HEK293T (cell line): ENCODE measurements around the gene PTPRE.

ENCODE experiments used
- ELF4 ChIP-seq: fragments of 450-650 bp; IDR thresholded peaks from 2 replicates; pipeline ENCODE4 v1.6.1; 2017; ENCODE audit warnings: antibody characterized with exemption
- FOXM1 ChIP-seq: fragments of 450-650 bp; IDR thresholded peaks from 2 replicates; pipeline ENCODE4 v1.6.1; 2017; ENCODE audit warnings: mild to moderate bottlenecking, borderline replicate concordance
- L3MBTL2 ChIP-seq: fragments of 450-650 bp; conservative IDR thresholded peaks from 2 replicates; pipeline ENCODE4 v1.6.1; 2016; ENCODE audit warnings: mild to moderate bottlenecking
- LEF1 ChIP-seq: fragments of 450-650 bp; IDR thresholded peaks from 2 replicates; pipeline ENCODE4 v1.6.1; 2017; ENCODE audit warnings: mild to moderate bottlenecking, borderline replicate concordance
- NFRKB ChIP-seq: fragments of 450-650 bp; IDR thresholded peaks from 2 replicates; pipeline ENCODE4 v1.6.1; 2016; ENCODE audit warnings: mild to moderate bottlenecking, moderate library complexity
- SP1 ChIP-seq: fragments of 450-650 bp; IDR thresholded peaks from 2 replicates; pipeline ENCODE4 v1.6.1; 2017
- ZNF384 ChIP-seq: fragments of 450-650 bp; IDR thresholded peaks from 2 replicates; pipeline ENCODE4 v1.6.1; 2016
- TF ChIP-seq, protein P1 (sequence below): fragments of 450-650 bp; IDR thresholded peaks from 2 replicates; pipeline ENCODE4 v1.6.1; 2016

- TF ChIP-seq, protein P1, sequence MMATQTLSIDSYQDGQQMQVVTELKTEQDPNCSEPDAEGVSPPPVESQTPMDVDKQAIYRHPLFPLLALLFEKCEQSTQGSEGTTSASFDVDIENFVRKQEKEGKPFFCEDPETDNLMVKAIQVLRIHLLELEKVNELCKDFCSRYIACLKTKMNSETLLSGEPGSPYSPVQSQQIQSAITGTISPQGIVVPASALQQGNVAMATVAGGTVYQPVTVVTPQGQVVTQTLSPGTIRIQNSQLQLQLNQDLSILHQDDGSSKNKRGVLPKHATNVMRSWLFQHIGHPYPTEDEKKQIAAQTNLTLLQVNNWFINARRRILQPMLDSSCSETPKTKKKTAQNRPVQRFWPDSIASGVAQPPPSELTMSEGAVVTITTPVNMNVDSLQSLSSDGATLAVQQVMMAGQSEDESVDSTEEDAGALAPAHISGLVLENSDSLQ: no peak
- TF ChIP-seq ELF4: no peak
- TF ChIP-seq LEF1: no peak
- TF ChIP-seq SP1: no peak
- TF ChIP-seq FOXM1: no peak
- no peak for TF ChIP-seq L3MBTL2
- no peak for TF ChIP-seq NFRKB
- no peak for TF ChIP-seq ZNF384
Measured at GRCh38 chr10:128074589-128074988, 167.7 kb downstream of the PTPRE start.
